ENCODE results near the gene MRM1. TPM values are rescaled to one million over a fixed set of nuclear protein-coding genes. Genes with fewer than 3 reads are reported as not detected.
A peak's percentile ranks its signal among the peaks of the same experiment; 100 is the strongest.

The MRM1 gene
- polyA plus RNA-seq, 2 donors, result 4.6 to 6.1 TPM

- Histone ChIP-seq H3K4me1 (ENCODE audit: control insufficient read depth in 2 of 2, insufficient read depth in 2 of 2, low read length in 1 of 2) (peaks cover 2 to 14% of the 10 kb centered on the region in 2 donors), H3K27ac (ENCODE audit: low read depth in 2 of 2, low read length in 1 of 2) (peak within 1 kb of the TSS; percentile 64 to 83), H3K27me3 (ENCODE audit: control insufficient read depth in 1 of 2, insufficient read depth in 2 of 2, low read length in 2 of 2) (no peaks in the 10 kb centered on the region), H3K4me3 (ENCODE audit: low read depth in 1 of 2, low read length in 2 of 2) (peak within 1 kb of the TSS; percentile 87 to 93), H3K36me3 (ENCODE audit: control insufficient read depth in 2 of 2, insufficient read depth in 2 of 2, low read length in 1 of 2) (peaks cover 6 to 11% of the 10 kb centered on the region in 2 donors), H3K9me3 (ENCODE audit: control insufficient read depth in 2 of 2, insufficient read depth in 1 of 2, low read depth in 1 of 2, low read length in 1 of 2) (no peaks in the 10 kb centered on the region)
- WGBS, 2 donors, result 1 to 2% methylated on average over 73 to 87 of the region's 87 CpGs
Observed at GRCh38 chr17:36591434-36592315, 9.7 kb upstream of the MRM1 start, which contains the start of gene DHRS11. Gene DHRS11, plus strand, starts transcription at chr17:36591879. Its CDS starts 131 bp downstream, at chr17:36592010.

- Histone ChIP-seq H3K27me3 (ENCODE audit: control insufficient read depth in 1 of 2, insufficient read depth in 2 of 2, low read length in 2 of 2) (no peaks in the 10 kb centered on the region), H3K4me1 (ENCODE audit: control insufficient read depth in 2 of 2, insufficient read depth in 2 of 2, low read length in 1 of 2) (peaks cover 2 to 14% of the 10 kb centered on the region in 2 donors), H3K9me3 (ENCODE audit: control insufficient read depth in 2 of 2, insufficient read depth in 1 of 2, low read depth in 1 of 2, low read length in 1 of 2) (no peaks in the 10 kb centered on the region), H3K36me3 (ENCODE audit: control insufficient read depth in 2 of 2, insufficient read depth in 2 of 2, low read length in 1 of 2) (peaks cover 0 to 6% of the 10 kb centered on the region in 2 donors), H3K27ac (ENCODE audit: low read depth in 2 of 2, low read length in 1 of 2) (peak overlapping the region; percentile 61 to 64), H3K4me3 (ENCODE audit: low read depth in 1 of 2, low read length in 2 of 2) (peak overlapping the region; percentile 87 to 93)
- 2 to 4% methylated on average over 20 of the region's 20 CpGs for WGBS, 2 donors
Observed at GRCh38 chr17:36592316-36592715, 9.1 kb upstream of the MRM1 start.

- H3K27me3 ChIP-seq (ENCODE audit: control insufficient read depth in 1 of 2, insufficient read depth in 2 of 2, low read length in 2 of 2), result no peaks in the 10 kb centered on the region
- peaks cover 0 to 6% of the 10 kb centered on the region in 2 donors for H3K36me3 ChIP-seq (ENCODE audit: control insufficient read depth in 2 of 2, insufficient read depth in 2 of 2, low read length in 1 of 2)
- peak overlapping the region; percentile 87 to 93 for H3K4me3 ChIP-seq (ENCODE audit: low read depth in 1 of 2, low read length in 2 of 2)
- 41 to 44% methylated on average over 4 of the region's 4 CpGs for WGBS, 2 donors
- H3K27ac ChIP-seq (ENCODE audit: low read depth in 2 of 2, low read length in 1 of 2), result peak overlapping the region in 1 of 2 donors; percentile 61
- peaks cover 2 to 14% of the 10 kb centered on the region in 2 donors for H3K4me1 ChIP-seq (ENCODE audit: control insufficient read depth in 2 of 2, insufficient read depth in 2 of 2, low read length in 1 of 2)
- no peaks in the 10 kb centered on the region for H3K9me3 ChIP-seq (ENCODE audit: control insufficient read depth in 2 of 2, insufficient read depth in 1 of 2, low read depth in 1 of 2, low read length in 1 of 2)
Observed at GRCh38 chr17:36592716-36593321, 8.6 kb upstream of the MRM1 start.

- H3K9me3 ChIP-seq (ENCODE audit: control insufficient read depth in 2 of 2, insufficient read depth in 1 of 2, low read depth in 1 of 2, low read length in 1 of 2), result no peaks in the 10 kb centered on the region
- peaks cover 2 to 14% of the 10 kb centered on the region in 2 donors for H3K4me1 ChIP-seq (ENCODE audit: control insufficient read depth in 2 of 2, insufficient read depth in 2 of 2, low read length in 1 of 2)
- 61 to 70% methylated on average over 8 of the region's 8 CpGs for WGBS, 2 donors
- no peak overlapping the region for H3K4me3 ChIP-seq (ENCODE audit: low read depth in 1 of 2, low read length in 2 of 2)
- H3K36me3 ChIP-seq (ENCODE audit: control insufficient read depth in 2 of 2, insufficient read depth in 2 of 2, low read length in 1 of 2), result peaks cover 0 to 2% of the 10 kb centered on the region in 2 donors
- no peaks in the 10 kb centered on the region for H3K27me3 ChIP-seq (ENCODE audit: control insufficient read depth in 1 of 2, insufficient read depth in 2 of 2, low read length in 2 of 2)
- H3K27ac ChIP-seq (ENCODE audit: low read depth in 2 of 2, low read length in 1 of 2), result peak overlapping the region; percentile 59 to 84
Observed at GRCh38 chr17:36593656-36594316, 7.6 kb upstream of the MRM1 start.

- Histone ChIP-seq H3K4me1 (ENCODE audit: control insufficient read depth in 2 of 2, insufficient read depth in 2 of 2, low read length in 1 of 2) (peaks cover 2 to 14% of the 10 kb centered on the region in 2 donors), H3K27ac (ENCODE audit: low read depth in 2 of 2, low read length in 1 of 2) (peak overlapping the region; percentile 32 to 59), H3K36me3 (ENCODE audit: control insufficient read depth in 2 of 2, insufficient read depth in 2 of 2, low read length in 1 of 2) (peaks cover 0 to 3% of the 10 kb centered on the region in 2 donors), H3K9me3 (ENCODE audit: control insufficient read depth in 2 of 2, insufficient read depth in 1 of 2, low read depth in 1 of 2, low read length in 1 of 2) (no peaks in the 10 kb centered on the region), H3K27me3 (ENCODE audit: control insufficient read depth in 1 of 2, insufficient read depth in 2 of 2, low read length in 2 of 2) (no peaks in the 10 kb centered on the region), H3K4me3 (ENCODE audit: low read depth in 1 of 2, low read length in 2 of 2) (no peak overlapping the region)
- 82 to 87% methylated on average over 13 of the region's 13 CpGs for WGBS, 2 donors
Observed at GRCh38 chr17:36594626-36595401, 6.6 kb upstream of the MRM1 start.

GRCh38 chr17:36597226-36597625 is 4.2 kb upstream of the MRM1 start:
- Histone ChIP-seq H3K4me1 (ENCODE audit: control insufficient read depth in 2 of 2, insufficient read depth in 2 of 2, low read length in 1 of 2) (peaks cover 2 to 15% of the 10 kb centered on the region in 2 donors), H3K4me3 (ENCODE audit: low read depth in 1 of 2, low read length in 2 of 2) (no peak overlapping the region), H3K27me3 (ENCODE audit: control insufficient read depth in 1 of 2, insufficient read depth in 2 of 2, low read length in 2 of 2) (no peaks in the 10 kb centered on the region), H3K27ac (ENCODE audit: low read depth in 2 of 2, low read length in 1 of 2) (no peak overlapping the region), H3K36me3 (ENCODE audit: control insufficient read depth in 2 of 2, insufficient read depth in 2 of 2, low read length in 1 of 2) (peaks cover 0 to 3% of the 10 kb centered on the region in 2 donors), H3K9me3 (ENCODE audit: control insufficient read depth in 2 of 2, insufficient read depth in 1 of 2, low read depth in 1 of 2, low read length in 1 of 2) (no peaks in the 10 kb centered on the region)
- 79% methylated on average over 6 of the region's 6 CpGs for WGBS, 2 donors

GRCh38 chr17:36597866-36598777 is 3.3 kb upstream of the MRM1 start:
- peaks cover 0 to 9% of the 10 kb centered on the region in 2 donors for H3K4me1 ChIP-seq (ENCODE audit: control insufficient read depth in 2 of 2, insufficient read depth in 2 of 2, low read length in 1 of 2)
- H3K27ac ChIP-seq (ENCODE audit: low read depth in 2 of 2, low read length in 1 of 2), result no peak overlapping the region
- WGBS, 2 donors, result 89 to 91% methylated on average over 11 of the region's 11 CpGs
- no peak overlapping the region for H3K4me3 ChIP-seq (ENCODE audit: low read depth in 1 of 2, low read length in 2 of 2)
- H3K27me3 ChIP-seq (ENCODE audit: control insufficient read depth in 1 of 2, insufficient read depth in 2 of 2, low read length in 2 of 2), result no peaks in the 10 kb centered on the region
- H3K36me3 ChIP-seq (ENCODE audit: control insufficient read depth in 2 of 2, insufficient read depth in 2 of 2, low read length in 1 of 2), result peaks cover 0 to 3% of the 10 kb centered on the region in 2 donors
- no peaks in the 10 kb centered on the region for H3K9me3 ChIP-seq (ENCODE audit: control insufficient read depth in 2 of 2, insufficient read depth in 1 of 2, low read depth in 1 of 2, low read length in 1 of 2)

GRCh38 chr17:36598951-36599401 is 2.4 kb upstream of the MRM1 start:
- no peak overlapping the region for H3K27ac ChIP-seq (ENCODE audit: low read depth in 2 of 2, low read length in 1 of 2)
- no peaks in the 10 kb centered on the region for H3K27me3 ChIP-seq (ENCODE audit: control insufficient read depth in 1 of 2, insufficient read depth in 2 of 2, low read length in 2 of 2)
- WGBS, 2 donors, result 88 to 89% methylated on average over 13 of the region's 13 CpGs
- no peaks in the 10 kb centered on the region for H3K9me3 ChIP-seq (ENCODE audit: control insufficient read depth in 2 of 2, insufficient read depth in 1 of 2, low read depth in 1 of 2, low read length in 1 of 2)
- H3K4me1 ChIP-seq (ENCODE audit: control insufficient read depth in 2 of 2, insufficient read depth in 2 of 2, low read length in 1 of 2), result peaks cover 0 to 9% of the 10 kb centered on the region in 2 donors
- peaks cover 0 to 3% of the 10 kb centered on the region in 2 donors for H3K36me3 ChIP-seq (ENCODE audit: control insufficient read depth in 2 of 2, insufficient read depth in 2 of 2, low read length in 1 of 2)
- no peak overlapping the region for H3K4me3 ChIP-seq (ENCODE audit: low read depth in 1 of 2, low read length in 2 of 2)
